Stimulated activated CD4-positive, alpha-beta T cell treated with anti-CD3 and anti-CD28 coated beads, TNF-alpha, amount 100 ng/mL, for 4 hours (primary cell): ENCODE results near the gene BANF2.
"Not testable (repeated sequence)": the region's sequence is repeated elsewhere in the genome, so short reads cannot be mapped to it uniquely, and the experiment has no call there.

ENCODE experiments used
- DNase-seq, 3 experiments: peaks; one replicate each; pipeline ENCODE4 v3.0.0-alpha.2; 2020; ENCODE audit warnings: low read depth in 3 of 3

Gene BANF2

DNA sequence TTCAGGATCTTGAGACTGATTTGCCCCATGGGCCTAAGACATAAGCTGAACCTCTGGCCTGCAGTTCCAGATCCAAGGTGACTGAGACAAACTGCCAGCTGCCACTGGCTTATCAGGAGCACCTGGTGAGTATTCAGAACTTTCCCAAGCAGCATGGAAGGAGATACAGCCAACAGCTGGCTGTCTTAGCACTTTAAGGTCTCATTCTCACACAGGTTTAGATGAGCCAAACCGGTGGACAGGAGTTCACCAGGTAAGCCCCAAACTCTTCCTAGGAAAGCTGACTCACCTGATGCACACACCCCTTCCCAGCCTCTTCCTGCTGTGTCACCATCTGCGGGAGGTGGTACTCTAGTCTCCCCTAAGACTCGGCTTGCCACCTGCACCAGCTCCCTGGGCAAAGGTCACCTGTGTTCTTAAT, at the start of gene BANF2:
TSS of gene BANF2 (plus strand) at position 36 of the 421 bp plus-strand sequence. CDS start 25,060 bp downstream, outside the sequence.
- no peak for DNase-seq

GRCh38 chr20:17650301-17651128, 49.3 kb upstream of the BANF2 start:
- DNase-seq, result no peak

DNA sequence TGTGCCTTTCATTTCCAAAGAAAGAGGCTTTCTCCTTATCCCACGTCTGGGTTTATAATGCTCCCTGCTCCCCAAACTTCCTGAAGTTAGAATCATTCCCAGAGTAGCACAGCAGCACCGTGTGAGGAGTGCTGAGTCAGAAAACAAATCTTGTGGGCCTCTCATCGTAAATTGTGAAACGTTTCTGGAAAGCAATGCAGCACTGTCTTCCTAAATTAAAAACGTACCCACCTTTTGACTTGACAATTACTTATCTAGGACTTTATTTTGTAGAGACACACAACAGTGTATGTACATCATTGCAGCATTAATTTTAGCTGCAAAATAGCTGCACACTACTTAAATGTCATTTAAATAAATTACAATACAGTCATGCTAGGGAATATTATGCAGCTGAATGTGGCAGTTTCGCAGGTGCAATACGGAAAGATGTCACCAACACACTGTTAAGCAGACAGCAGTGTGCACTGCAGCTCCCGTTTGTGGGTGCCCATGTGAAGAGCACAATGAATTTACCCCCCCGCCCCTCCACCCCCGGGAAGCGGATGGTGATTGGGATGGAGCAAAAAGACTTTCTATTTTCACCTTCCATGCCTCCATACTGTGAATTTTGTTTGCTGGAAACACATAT, 48.5 kb upstream of the BANF2 start:
- DNase-seq, result no peak

DNA sequence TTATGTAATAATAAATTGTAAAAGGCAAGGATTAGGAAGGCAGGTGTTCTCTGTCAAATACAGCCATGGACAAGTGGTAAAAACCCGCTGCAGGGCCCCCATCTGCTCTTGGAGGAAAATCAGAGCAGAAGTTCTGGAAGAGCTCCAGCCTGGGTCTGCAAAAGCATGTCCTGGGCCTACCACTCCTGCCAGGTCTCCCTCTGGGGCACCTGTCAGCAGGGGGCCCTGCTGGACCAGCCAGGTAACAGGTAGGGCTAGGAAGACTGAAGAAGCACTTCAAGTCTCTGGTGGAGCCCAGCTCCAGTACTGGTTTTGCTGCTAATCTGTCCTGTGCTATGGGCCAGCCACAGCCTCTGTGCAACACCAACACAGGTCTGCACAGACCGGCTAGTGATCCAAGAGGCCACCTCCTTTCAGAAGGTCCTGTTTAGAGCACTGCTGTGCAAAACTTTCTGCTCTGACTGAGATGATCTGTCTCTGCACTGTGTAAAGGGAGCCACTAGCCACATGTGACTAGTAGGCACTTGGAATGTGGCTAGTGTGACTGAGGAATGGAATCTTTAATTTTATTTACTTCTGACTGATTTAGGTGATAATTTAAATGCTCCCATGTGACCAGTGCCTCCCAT, 47.9 kb upstream of the BANF2 start:
- no peak for DNase-seq

DNA sequence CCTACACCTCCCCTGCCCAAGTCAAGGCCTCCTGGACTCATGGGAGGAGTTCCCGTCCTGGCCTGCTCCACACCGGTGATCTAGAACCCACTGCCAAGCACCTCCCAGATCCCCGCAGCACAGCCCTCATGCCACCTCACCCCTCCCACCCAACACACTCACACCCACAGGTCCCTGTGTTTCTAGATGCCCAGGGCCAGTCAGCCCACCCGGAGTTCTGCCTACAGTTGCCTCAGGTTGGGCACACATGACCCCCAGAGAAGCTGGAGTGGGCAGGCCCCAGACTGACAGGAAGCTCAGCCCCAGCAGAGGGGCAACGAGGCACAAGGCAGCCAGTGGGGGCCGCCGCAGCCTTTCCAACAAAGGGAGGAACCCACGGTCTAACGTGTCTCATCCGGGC, 47.4 kb upstream of the BANF2 start:
- DNase-seq, result no peak

- DNase-seq, result no peak
Measured at GRCh38 chr20:17653835-17654648, 45.7 kb upstream of the BANF2 start.

- no peak for DNase-seq
Measured at GRCh38 chr20:17654649-17655285, 45.0 kb upstream of the BANF2 start.

GRCh38 chr20:17655286-17655651, 44.5 kb upstream of the BANF2 start:
- DNase-seq, result no peak

- DNase-seq, result no peak
Measured at GRCh38 chr20:17655865-17656479, 43.8 kb upstream of the BANF2 start.

GRCh38 chr20:17657079-17657825, 42.5 kb upstream of the BANF2 start:
- no peak for DNase-seq

DNA sequence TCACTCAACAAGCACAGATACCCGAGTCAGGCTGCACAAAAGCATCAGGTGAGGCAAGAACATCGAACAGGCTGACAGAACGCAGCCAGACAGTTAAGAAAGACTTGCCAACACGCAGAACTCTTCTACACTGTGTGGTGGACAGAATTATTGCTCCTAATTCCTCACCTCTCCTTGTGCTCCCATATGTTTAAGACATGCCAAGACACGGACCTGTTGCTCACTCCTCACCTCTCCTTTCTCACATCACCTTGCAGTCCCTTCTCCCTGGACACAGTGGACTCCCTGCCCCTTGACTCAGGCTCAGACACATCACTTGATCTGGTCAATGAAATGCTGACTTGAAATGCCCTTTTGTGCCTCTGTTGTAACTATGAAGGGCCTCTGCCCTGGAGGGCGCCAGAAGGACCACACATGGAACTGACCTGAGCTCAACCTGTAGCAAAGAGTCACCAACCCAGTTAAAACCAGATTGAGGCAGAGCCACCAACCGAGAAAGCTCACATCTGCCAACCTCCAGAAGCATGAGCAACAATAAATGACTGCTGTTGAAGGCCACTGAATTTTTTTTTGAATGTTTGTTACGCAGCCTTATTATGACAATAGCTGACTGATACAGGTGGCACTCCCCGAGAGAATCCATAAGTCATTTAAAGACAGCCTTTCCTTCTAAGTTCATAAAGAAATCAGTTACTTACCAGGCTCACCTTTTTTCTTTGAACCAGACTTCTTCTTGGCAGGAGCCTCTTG, 41.7 kb upstream of the BANF2 start:
- DNase-seq, result no peak

- DNase-seq, result no peak
Measured at GRCh38 chr20:17658648-17658993, 41.1 kb upstream of the BANF2 start.

- not testable (repeated sequence) for DNase-seq
Measured at GRCh38 chr20:17659344-17659743, 40.4 kb upstream of the BANF2 start.

- no peak for DNase-seq
Measured at GRCh38 chr20:17659801-17660200, 40.0 kb upstream of the BANF2 start.

- DNase-seq, result no peak
Measured at GRCh38 chr20:17660667-17661066, 39.1 kb upstream of the BANF2 start.

DNA sequence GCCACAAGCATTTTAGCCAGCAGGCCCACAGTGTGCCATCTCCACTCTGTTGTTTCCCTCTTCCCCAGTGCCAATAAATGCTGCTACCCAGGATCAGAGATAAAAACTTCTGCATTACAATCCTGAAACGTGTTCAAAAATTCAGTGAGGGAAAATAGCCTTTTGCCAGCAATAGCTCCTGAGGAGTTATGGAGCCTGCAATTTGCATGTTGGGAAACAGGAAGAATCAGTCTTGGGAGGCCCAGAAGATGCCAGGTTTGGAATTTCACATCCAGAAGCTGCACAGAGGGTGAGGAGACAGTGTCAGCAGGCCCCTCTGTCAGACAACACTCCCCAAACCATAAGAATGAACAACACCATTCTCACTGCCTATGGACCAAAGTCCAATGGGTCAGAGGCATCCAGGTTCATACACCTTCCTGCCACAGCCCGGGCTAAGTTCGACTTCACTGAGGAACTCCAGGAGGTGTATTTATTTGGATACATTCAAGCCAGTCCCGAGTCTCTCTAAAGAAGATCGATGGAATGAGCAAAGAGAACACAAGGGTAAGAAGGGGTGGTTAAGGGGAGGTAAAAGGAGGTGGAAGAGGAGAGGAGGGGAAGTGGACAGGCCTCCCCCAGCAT, 38.5 kb upstream of the BANF2 start:
- DNase-seq, result no peak

DNA sequence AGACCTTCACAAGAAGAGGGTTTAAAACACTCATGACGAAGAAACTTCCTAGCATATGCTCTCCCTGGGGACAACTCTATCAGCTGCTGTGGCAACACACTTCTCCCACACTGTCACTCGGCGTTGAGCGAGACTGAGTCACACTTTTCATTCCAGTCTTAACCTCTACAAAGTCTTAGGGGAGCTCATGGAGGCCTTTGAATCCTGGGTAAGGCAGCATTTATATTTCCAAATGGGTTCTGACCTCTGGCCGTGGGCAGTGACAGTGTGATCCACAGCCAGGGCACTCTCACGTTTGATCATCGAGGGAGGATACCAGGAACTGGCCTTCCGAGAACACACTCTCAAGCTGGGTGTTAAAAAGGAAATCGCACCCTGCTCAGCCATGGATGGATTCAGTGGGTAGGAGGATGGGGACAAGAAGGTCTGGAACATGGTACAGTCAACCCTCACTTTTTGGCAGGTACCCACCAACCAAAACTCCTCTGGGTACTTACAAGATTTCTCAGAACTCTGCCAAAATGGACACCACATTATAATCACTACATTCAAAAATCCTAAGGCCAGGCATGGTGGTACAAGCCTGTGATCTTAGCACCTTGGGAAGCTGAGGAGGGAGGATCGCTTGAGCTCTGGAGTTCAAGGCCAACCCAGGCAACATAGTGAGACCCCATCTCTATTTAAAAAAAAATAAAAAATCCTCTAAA, 37.3 kb upstream of the BANF2 start:
- DNase-seq, result no peak

DNA sequence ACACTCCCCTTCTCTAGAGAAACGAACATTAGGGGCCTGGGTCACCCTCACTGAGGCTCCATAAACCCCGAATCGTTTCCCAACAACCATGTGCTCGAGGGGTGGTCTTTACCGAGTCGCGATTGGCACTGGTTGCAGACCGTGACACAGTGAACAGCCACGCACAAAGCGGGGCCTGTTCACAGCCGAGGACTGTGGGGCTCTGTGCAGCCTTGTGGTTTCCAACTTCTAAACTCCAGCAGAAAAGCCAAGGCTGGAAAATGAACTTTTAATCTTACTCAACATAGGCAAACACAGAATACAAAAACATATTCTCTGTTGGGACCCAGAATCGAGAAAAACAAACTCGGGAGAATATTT, 36.7 kb upstream of the BANF2 start:
- no peak for DNase-seq

DNA sequence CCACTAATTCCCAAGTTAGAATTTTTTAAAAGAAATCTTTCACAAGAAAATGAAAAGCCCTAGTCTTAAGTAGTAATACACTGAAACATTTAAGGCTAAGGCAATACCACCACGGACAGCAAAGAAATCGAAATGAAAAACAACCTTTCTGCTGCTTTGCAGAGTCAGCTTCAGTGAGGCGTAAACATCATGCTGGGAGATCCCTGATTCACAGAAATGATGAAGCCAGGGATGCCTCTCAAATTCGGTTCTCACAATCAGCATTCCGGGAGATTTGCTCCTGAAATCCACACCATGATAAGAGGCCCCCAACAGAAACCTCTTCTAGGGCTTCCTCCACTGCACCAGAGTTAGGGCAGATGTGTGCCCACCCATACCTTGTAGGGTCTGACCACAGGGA, 36.3 kb upstream of the BANF2 start:
- no peak for DNase-seq
